Right atrium auricular region (tissue), 2 donors: Measurements from ENCODE around the gene DENND6A. TPM values are rescaled to one million over a fixed set of nuclear protein-coding genes. Genes with fewer than 3 reads are reported as not detected.

Experiments used
- DNase-seq: peaks from one replicate; pipeline ENCODE4 v3.0.0-alpha.2; 2019; ENCODE audit warnings: low spot score
- H3K27ac ChIP-seq, 2 donors: fragments of 200-600 bp; sonication (generic); 1 replicate in 1 of 2; 2 replicates in 1 of 2; pipeline ENCODE4 v1.5.1; 2016 to 2019
- H3K27me3 ChIP-seq, 2 donors: fragments of 200-600 bp; sonication (generic); one replicate each; pipeline versions ENCODE4 v1.5.1 to v1.6.0; 2017 to 2019
- H3K36me3 ChIP-seq: fragments of 200-600 bp; sonication (generic); one replicate; pipeline ENCODE4 v1.5.1; 2016
- H3K4me1 ChIP-seq, 2 donors: fragments of 200-600 bp; sonication (generic); one replicate each; pipeline versions ENCODE4 v1.5.1 to v1.6.0; 2017 to 2019
- H3K4me3 ChIP-seq, 2 donors: fragments of 200-600 bp; sonication (generic); 1 replicate in 1 of 2; 2 replicates in 1 of 2; pipeline ENCODE4 v1.5.1; 2017 to 2019; ENCODE audit warnings: mild to moderate bottlenecking in 1 of 2, moderate library complexity in 1 of 2
- H3K9me3 ChIP-seq, 2 donors: fragments of 200-600 bp; sonication (generic); one replicate each; pipeline ENCODE4 v1.5.1; 2019
- CTCF ChIP-seq, 2 donors: fragments of 200-600 bp; sonication (generic); IDR thresholded peaks; one replicate each; pipeline ENCODE4 v1.5.1; 2019; ENCODE audit warnings: antibody characterized with exemption in 2 of 2
- total RNA-seq, 2 donors: library from RNA; depleted of rRNA; stranded (reverse); fragments of >200 nt; gene quantifications; one replicate each; pipeline ENCODE4 v1.1.0, GENCODE V29; 2016

Gene DENND6A
- total RNA-seq, 2 donors from 2014 or later, result 12.7 to 13.3 TPM

- TF ChIP-seq CTCF (IDR thresholded peaks at IDR 0.05), result no peak
- H3K36me3 ChIP-seq, result peaks cover 60% of the 10 kb centered on the region
Measured at GRCh38 chr3:57659806-57660439, 33.0 kb downstream of the DENND6A start.

GRCh38 chr3:57659004-57659673 lies 33.7 kb downstream of the DENND6A start:
- peaks cover 0 to 14% of the 10 kb centered on the region in 2 donors for H3K4me1 ChIP-seq
- no peak for DNase-seq
- H3K27ac ChIP-seq, result peak overlapping the region in 1 of 2 donors; percentile 35
- H3K36me3 ChIP-seq, result peaks cover 58% of the 10 kb centered on the region
- no peak for TF ChIP-seq CTCF (IDR thresholded peaks at IDR 0.05)
- no peak overlapping the region for H3K4me3 ChIP-seq
- H3K27me3 ChIP-seq, result no peaks in the 10 kb centered on the region
- no peaks in the 10 kb centered on the region for H3K9me3 ChIP-seq

More at GRCh38 chr3:57659806-57660439, 33.0 kb downstream of the DENND6A start:
- H3K4me1 ChIP-seq, result peaks cover 0 to 14% of the 10 kb centered on the region in 2 donors
- no peak overlapping the region for H3K4me3 ChIP-seq
- DNase-seq, result no peak
- no peaks in the 10 kb centered on the region for H3K27me3 ChIP-seq
- no peak overlapping the region for H3K27ac ChIP-seq
- H3K9me3 ChIP-seq, result no peaks in the 10 kb centered on the region

GRCh38 chr3:57658536-57658935 lies 34.3 kb downstream of the DENND6A start:
- no peak for TF ChIP-seq CTCF (IDR thresholded peaks at IDR 0.05)
- H3K9me3 ChIP-seq, result no peaks in the 10 kb centered on the region
- DNase-seq, result no peak
- H3K27me3 ChIP-seq, result no peaks in the 10 kb centered on the region
- H3K27ac ChIP-seq, result peak overlapping the region in 1 of 2 donors; percentile 35
- peaks cover 0 to 14% of the 10 kb centered on the region in 2 donors for H3K4me1 ChIP-seq
- peaks cover 59% of the 10 kb centered on the region for H3K36me3 ChIP-seq
- no peak overlapping the region for H3K4me3 ChIP-seq

- Histone ChIP-seq H3K4me3 (no peak overlapping the region), H3K9me3 (no peaks in the 10 kb centered on the region), H3K27me3 (no peaks in the 10 kb centered on the region), H3K27ac (no peak overlapping the region), H3K4me1 (peaks cover 0 to 14% of the 10 kb centered on the region in 2 donors), H3K36me3 (peaks cover 51% of the 10 kb centered on the region)
- no peak for DNase-seq
- TF ChIP-seq CTCF (IDR thresholded peaks at IDR 0.05), result no peak
Measured at GRCh38 chr3:57655727-57656126, 37.1 kb downstream of the DENND6A start.

- Histone ChIP-seq H3K36me3 (peaks cover 40% of the 10 kb centered on the region), H3K27ac (no peak overlapping the region), H3K9me3 (no peaks in the 10 kb centered on the region), H3K4me1 (peaks cover 0 to 8% of the 10 kb centered on the region in 2 donors), H3K27me3 (no peaks in the 10 kb centered on the region), H3K4me3 (no peak overlapping the region)
- TF ChIP-seq CTCF (IDR thresholded peaks at IDR 0.05), result no peak
- no peak for DNase-seq
Measured at GRCh38 chr3:57654267-57654666, 38.6 kb downstream of the DENND6A start.
